Measurements from ENCODE around the gene COL6A5. TPM values are rescaled to one million over a fixed set of nuclear protein-coding genes. Genes with fewer than 3 reads are reported as not detected.

The COL6A5 gene
- total RNA-seq, 1 experiment from 2014 or later, result not detected

GRCh38 chr3:130393594-130393993, 48.1 kb downstream of the COL6A5 start:
- H3K9me3 ChIP-seq (ENCODE audit: control insufficient read depth in 1 of 2, insufficient read depth in 1 of 2, low read depth in 1 of 2, low read length in 2 of 2), result no peaks in the 10 kb centered on the region
- ChIA-PET RAD21 (ENCODE audit: low non-redundant PET in 1 of 2, low total read pairs in 2 of 2, uncharacterized antibody in 2 of 2, unreplicated experiment in 2 of 2) (no interaction called here), CTCF (no interaction called here), POLR2A (no interaction called here)
- no peak for DNase-seq (ENCODE audit: low read depth, low spot score)
- intact Hi-C loops (cut with micrococcal nuclease), result no loop called here
- TF ChIP-seq CBX3 (IDR thresholded peaks at IDR 0.05; ENCODE audit: low read depth), result no peak
- no peak for TF ChIP-seq MAX (IDR thresholded peaks at IDR 0.05)
- TF ChIP-seq FOSL1 (IDR thresholded peaks at IDR 0.05; ENCODE audit: low read depth), result no peak
- no peak for TF ChIP-seq POLR2A (IDR thresholded peaks at IDR 0.05; ENCODE audit: borderline replicate concordance, extremely low read depth, insufficient read depth, insufficient read length)
- no peak for TF ChIP-seq ATF3 (IDR thresholded peaks at IDR 0.05)
- TF ChIP-seq ELF1 (IDR thresholded peaks at IDR 0.05; ENCODE audit: borderline replicate concordance, low read depth), result no peak
- no peak for TF ChIP-seq RAD21 (IDR thresholded peaks at IDR 0.05; ENCODE audit: low read depth)
- no peak for TF ChIP-seq SRF (IDR thresholded peaks at IDR 0.05; ENCODE audit: low read depth)
- TF ChIP-seq EZH2 (IDR thresholded peaks at IDR 0.05), result no peak
- no peak for TF ChIP-seq JUND (IDR thresholded peaks at IDR 0.05)
- no peak for TF ChIP-seq CTCF (IDR thresholded peaks at IDR 0.05 in 2 of 3, conservative IDR thresholded peaks at IDR 0.05 in 1 of 3; ENCODE audit: borderline replicate concordance in 1 of 3, insufficient read depth in 1 of 3, low read depth in 2 of 3, low read length in 2 of 3)
- TF ChIP-seq REST (IDR thresholded peaks at IDR 0.05; ENCODE audit: low read depth), result no peak
- no peak for TF ChIP-seq ZNF274 (IDR thresholded peaks at IDR 0.05; ENCODE audit: low read depth, low read length)
- no peak for TF ChIP-seq EGR1 (IDR thresholded peaks at IDR 0.05; ENCODE audit: low read depth)
- TF ChIP-seq SP1 (IDR thresholded peaks at IDR 0.05; ENCODE audit: low read depth), result no peak
- no peak for TF ChIP-seq TCF7L2 (IDR thresholded peaks at IDR 0.05; ENCODE audit: borderline replicate concordance, extremely low read depth, insufficient read depth, insufficient read length)
- BruUV-seq (replicated peaks), result no TSS peak
- peaks cover 0 to 8% of the 10 kb centered on the region in 2 experiments; a peak in 1 of 4 replicates for H3K4me1 ChIP-seq (ENCODE audit: control insufficient read depth in 1 of 2, insufficient read depth in 2 of 2, low read length in 2 of 2)
- no peaks in the 10 kb centered on the region for H3K9me2 ChIP-seq (ENCODE audit: insufficient read depth)
- H2AFZ ChIP-seq (ENCODE audit: low read depth, low read length, poor library complexity, severe bottlenecking), result no peak overlapping the region
- no peaks in the 10 kb centered on the region for H3K36me3 ChIP-seq (ENCODE audit: control insufficient read depth in 1 of 2, insufficient read depth in 2 of 2, low read length in 2 of 2)
- H3K79me2 ChIP-seq (ENCODE audit: insufficient read depth, low read length), result no peaks in the 10 kb centered on the region
- ATAC-seq, result no peak
- no peak overlapping the region for H3K4me3 ChIP-seq (replicated peaks in 1 of 2; ENCODE audit: low read depth in 1 of 2, low read length in 2 of 2)
- no peak overlapping the region for H3K27ac ChIP-seq (ENCODE audit: low read depth, low read length)
- no peak overlapping the region for H3K9ac ChIP-seq (ENCODE audit: low read length)
- H3K27me3 ChIP-seq (ENCODE audit: insufficient read depth, low read length), result peaks cover 12% of the 10 kb centered on the region; the same call in 1 of the 2 replicates
- H3K4me2 ChIP-seq (ENCODE audit: low read length), result no peak overlapping the region
- H4K20me1 ChIP-seq (ENCODE audit: insufficient read depth), result no peaks in the 10 kb centered on the region
